ENCODE results near the gene C3orf20.
"Not testable (repeated sequence)": the region's sequence is repeated elsewhere in the genome, so short reads cannot be mapped to it uniquely, and the experiment has no call there.

Gene C3orf20

GRCh38 chr3:14797731-14798130, 122.8 kb downstream of the C3orf20 start:
- no peak for DNase-seq (ENCODE audit: low read depth in 2 of 2)

GRCh38 chr3:14798231-14798630, 123.3 kb downstream of the C3orf20 start:
- no peak for DNase-seq (ENCODE audit: low read depth in 2 of 2)

DNA sequence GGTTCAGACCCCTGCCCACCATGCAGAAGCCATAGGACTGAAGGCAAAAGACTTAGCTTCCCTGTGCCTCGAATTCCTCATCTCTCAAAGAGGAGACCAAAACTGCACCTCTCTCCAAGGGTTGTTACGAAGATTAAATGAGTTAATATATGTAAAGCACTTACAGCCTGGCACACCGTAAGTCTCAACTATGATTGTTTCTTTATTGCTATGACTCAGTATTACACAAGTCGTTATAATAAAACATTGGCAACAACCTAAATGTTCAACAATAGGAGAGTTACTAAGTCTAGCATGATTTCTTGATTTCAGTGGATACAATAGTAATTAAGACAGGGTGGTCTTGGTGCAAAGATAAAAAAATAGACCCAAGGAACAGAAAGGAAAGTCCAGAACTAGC, 124.2 kb downstream of the C3orf20 start:
- DNase-seq (ENCODE audit: low read depth in 2 of 2) = no peak

- no peak for DNase-seq (ENCODE audit: low read depth in 2 of 2)
These were observed 126.1 kb downstream of the C3orf20 start for GRCh38 chr3:14801031-14801430.

DNA sequence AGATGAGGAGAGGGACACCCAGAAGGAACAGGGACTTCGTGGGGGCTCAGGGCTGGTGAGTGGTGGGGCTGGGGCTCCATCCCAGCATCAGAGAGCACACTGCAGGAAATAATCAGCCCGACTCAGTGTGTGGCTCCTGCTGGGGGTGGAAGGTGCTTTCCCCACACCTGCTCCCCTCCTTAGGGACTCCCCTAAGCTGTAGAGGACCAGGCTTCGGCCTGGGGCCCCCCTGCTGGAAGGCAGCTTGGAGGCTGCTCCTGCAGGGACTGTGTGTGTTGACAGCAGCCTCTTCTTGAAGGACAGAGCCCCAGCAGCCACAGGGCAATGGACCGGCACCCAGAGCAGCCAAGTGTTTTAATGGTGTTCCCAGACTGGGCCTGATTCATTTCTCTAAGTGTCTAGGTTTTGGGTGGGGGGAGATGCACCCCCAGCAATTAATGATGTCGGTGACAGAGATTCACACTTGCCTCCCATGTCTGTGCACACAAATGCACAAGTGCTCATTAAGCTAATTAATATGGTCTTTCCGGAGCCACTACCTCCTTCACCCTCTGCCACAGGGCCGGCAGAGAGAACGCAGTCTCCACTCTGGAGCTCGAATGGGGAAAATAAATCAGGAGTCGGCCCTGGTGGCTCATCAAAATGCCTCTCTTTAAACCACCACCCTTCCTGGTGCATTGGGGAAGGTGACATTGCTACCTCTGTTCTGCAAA, 126.9 kb downstream of the C3orf20 start:
- no peak for DNase-seq (ENCODE audit: low read depth in 2 of 2)

DNA sequence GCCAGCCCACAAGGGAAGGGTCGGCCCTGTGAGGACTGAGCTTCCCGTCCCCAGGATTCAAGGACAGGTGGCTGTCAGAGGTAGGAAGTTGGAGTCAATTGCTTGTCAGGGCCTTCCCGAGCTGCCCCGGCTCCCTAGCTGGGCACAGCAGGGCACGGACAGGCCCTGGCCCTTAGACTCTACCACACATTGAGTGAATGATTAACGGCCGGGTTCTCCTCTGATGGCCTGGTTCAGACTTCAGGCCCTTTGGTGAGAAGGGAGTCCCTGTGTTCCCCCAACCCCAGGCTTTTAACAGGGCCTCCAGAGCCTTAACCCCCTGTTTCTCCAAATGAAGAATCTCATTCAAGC, 127.4 kb downstream of the C3orf20 start:
- DNase-seq (ENCODE audit: low read depth in 2 of 2) = no peak

- DNase-seq (ENCODE audit: low read depth in 2 of 2) = no peak
These were observed 128.4 kb downstream of the C3orf20 start for GRCh38 chr3:14803101-14803980.

DNA sequence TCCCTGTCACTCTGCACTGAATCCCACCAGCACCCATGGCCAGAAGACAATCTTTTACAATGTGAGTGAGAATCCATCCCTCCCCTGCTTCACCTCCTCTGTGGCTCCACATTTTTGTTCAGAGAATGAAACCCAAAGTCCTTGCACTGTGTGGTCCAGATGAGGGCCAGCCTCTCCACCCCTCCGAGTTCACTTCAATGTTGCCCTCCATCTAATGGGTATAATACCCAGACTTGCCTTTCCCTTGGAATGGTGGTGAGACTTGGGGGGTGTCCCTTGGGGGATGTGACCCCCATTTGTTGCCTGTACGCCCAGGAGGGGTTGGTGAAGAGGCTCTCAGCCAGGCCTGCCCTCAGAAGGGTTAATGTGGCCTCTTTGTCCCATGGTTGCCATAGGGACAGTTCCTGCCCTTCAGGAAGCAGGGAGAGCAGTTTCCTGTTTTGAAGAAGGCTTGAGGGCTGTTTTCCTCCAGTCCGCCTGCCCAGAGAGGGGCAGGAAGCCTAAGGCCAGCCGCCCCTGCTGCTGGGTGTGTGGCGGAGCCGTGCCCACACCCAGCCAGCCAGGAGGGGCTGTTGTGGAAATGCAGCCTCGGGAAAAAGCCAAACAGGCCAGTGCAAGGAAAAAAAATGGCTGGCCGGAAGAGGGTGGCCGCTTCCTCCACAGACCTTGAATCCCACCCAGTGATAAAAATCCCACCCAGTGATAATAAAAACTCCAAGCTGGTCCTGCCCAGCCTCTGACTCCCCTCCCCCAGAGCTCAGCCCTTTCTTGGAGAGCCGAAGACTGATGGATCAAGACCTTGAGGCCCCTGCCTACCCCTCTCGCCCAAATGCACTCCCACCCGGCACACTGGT, 129.3 kb downstream of the C3orf20 start:
- DNase-seq (ENCODE audit: low read depth in 2 of 2) = no peak

DNA sequence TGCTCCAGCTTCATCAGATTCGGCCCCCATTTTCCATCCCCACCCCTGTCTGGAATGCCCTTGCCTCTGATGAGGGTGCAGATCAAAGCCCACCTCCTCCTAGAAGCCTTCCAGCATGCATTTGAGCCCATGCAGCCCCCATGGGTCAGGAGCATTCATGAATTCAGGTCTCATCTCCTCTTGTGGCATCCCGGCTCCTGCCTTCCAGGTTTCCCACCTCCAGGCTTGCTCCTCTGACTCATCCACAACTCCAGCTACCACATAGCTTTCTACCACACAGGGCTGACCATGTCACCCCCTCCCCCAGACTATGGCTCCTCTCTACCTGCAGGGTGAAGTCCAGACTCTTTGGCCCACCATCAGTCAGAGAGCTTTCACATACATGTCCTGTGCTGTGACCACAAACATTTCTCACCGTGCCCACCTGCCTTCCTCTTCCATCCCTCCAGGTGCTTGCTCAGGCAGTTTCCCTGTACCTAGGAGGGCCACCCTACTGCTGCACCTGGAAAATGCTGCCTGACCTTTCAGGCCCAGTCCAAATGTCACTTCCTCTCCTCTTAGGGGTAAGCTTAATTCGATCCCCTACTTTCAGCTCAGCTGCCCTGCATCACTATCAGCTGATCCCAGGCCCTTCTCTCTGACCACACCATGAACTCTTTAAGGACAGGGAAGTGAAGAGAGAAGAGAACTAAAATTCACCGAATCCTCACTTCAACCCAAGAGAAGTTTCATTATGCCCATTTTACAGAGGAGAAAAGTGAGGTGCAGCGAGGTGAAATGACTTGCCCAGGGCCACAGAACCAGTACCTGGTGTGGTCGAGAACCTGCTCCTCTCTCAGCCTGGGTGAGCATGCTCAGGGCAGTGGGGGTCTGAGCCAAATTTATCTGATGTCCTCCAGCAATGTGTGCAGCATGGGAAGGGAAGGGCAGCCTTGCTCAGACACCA, 130.2 kb downstream of the C3orf20 start:
- DNase-seq (ENCODE audit: low read depth in 2 of 2) = no peak

DNA sequence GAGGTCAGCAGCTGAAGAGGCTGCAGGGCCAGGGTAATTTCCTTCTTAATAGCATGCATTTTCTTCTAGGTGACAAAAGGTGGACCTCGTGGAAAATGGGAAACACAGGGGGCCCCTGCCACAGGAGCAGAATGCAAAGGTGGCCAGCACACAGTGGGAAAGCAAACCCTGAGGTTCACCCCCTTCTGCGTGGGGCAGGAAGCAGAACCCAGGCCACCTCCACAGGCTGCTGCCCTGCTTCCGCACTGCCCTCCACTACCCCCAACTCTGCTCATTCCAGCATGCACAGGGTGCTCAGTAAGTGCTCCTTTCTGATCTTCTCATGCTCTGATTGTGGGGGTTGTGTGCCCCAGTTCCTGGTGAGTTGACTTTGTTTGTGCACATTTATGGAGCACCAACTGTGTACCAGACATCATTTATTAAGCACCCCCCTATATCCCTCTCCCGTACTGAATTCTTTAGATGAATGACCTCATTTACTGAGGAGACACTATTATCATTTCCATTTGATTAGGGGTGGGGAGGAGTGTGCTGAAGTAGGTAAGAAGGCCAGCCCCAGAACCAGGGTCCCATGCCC, 131.1 kb downstream of the C3orf20 start:
- DNase-seq (ENCODE audit: low read depth in 2 of 2) = no peak

- no peak for DNase-seq (ENCODE audit: low read depth in 2 of 2)
These were observed 131.8 kb downstream of the C3orf20 start for GRCh38 chr3:14806641-14807263.

DNA sequence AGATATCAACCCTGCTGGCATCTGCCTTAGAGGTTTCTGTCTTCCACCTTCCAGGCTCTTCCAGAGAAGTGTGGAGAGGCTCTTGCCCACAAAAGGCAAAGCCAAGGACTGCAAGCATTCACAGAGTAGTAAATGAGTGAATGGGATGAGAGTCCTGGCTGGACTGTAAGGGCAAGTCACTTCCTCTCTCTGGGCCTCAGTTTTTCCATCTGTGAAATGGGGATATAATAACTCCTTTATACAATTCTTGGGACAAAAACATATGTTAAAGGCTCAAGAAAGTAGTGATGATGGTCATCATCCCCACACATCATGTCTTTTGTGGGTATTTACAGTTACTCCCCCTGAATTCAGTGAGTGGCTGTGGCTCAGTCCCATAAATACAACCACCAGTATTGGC, 133.1 kb downstream of the C3orf20 start:
- no peak for DNase-seq (ENCODE audit: low read depth in 2 of 2)

DNA sequence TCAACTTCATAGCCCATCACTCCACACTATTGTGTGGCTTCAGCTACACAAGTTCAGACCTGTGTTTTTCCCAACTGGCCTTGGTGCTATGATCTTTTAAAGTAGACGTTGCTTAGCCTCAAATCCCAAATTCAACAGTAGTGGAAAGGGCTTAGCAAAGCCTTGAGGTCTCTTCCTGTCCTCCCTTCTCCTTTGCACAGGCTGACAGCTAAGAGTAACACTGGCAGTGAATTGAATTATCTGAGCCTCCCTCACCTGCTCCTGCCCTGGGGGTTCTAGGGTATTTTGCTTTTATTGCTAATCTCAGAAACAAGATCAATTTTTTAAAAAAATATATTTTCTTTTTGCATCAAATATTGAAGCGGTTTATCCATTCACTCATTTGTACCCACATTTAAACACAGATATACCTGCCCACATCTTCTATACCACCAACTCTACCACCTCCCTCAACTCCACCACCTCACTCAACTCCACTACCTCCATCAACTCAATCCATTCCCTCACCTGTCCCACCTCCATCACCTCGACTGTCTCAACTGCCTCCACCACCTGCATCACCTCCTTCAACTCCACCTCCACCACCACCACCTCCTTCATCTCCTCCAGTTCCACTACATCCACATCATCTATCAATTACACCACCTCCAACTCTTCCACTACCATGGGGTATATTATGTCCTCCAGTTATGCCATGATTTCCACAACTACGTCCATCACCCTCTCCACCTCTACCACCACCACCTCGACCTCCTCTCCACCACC, 133.7 kb downstream of the C3orf20 start:
- no peak for DNase-seq (ENCODE audit: low read depth in 2 of 2)

DNA sequence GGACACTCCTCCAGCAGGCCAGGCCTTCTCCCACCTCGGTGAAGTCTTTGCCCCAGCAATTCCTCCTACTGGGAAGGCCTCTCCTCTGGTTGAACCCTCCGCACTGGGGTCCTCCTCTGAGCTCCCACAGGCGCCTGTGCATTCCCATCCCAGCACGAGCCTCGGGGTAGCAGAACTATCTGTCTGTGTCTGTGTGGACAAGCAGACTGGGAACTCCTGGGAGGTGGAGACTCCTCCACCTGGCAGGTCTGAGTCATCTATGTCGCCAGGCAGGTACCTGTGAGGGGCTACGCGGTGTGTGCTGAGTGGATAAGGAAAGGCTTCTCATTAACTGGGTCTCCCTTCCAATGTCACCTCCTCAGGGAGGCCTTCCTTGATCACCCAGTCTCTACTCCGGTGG, 134.7 kb downstream of the C3orf20 start:
- DNase-seq (ENCODE audit: low read depth in 2 of 2) = not testable (repeated sequence)

- no peak for DNase-seq (ENCODE audit: low read depth in 2 of 2)
These were observed 135.3 kb downstream of the C3orf20 start for GRCh38 chr3:14810070-14810791.

GRCh38 chr3:14810801-14811661, 136.1 kb downstream of the C3orf20 start:
- no peak for DNase-seq (ENCODE audit: low read depth in 2 of 2)

- no peak for DNase-seq (ENCODE audit: low read depth in 2 of 2)
These were observed 136.7 kb downstream of the C3orf20 start for GRCh38 chr3:14811684-14812083.

Data from stimulated activated CD8-positive, alpha-beta memory T cell treated with anti-CD3 and anti-CD28 coated beads, Interleukin-7, amount 100 ng/mL, for 4 hours (primary cell).